ENCODE data around the gene MRPL27. TPM values are rescaled to one million over a fixed set of nuclear protein-coding genes. Genes with fewer than 3 reads are reported as not detected.

Gene MRPL27
- total RNA-seq, 2 experiments from 2014 or later = 65.7 to 81.8 TPM

DNA sequence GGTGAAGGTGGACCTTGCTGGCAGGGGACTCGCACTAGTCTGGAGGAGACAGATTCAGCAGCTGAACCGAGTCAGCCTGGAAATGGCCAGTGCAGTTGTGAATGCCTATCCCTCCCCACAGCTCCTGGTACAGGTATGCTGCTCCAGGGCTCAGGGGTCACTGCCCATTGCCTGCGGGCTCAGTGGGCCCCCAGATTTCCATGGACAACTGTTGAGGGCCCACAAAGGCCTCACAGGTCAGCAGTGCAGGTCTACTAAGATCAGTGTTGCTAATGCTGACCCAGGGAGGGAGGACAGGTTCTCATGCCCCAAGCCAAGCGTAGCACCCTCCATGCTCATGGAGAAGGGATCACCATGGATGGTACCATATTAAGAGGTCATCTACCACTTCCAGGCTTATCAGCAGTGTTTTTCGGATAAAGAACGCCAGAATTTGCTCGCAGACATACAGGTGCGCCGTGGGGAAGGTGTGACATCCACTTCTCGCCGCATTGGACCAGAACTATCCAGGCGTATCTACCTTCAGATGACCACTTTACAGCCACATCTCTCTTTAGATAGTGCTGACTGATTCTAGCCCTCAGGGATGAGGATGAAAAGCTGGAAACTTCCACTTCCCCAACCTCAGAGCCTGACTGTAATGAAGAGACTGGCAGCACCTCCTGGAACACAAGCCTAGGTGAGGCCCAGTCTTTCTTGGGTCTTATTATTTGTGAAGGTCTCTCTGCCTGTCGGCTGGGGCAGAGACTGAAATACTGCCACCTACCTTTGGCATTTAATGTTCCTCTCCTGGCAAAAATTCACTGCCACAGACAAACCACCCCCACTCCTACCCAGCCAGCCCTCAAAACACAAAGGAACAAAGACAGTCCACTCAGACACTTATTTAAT, 7.6 kb upstream of the MRPL27 start:
- no peak for ATAC-seq
- Mint-ChIP-seq H3K4me3 (no peak overlapping the region), H3K27ac (no peak overlapping the region), H3K4me1 (peaks cover 9% of the 10 kb centered on the region), H3K9me3 (ENCODE audit: low read depth) (no peaks in the 10 kb centered on the region), H3K36me3 (peaks cover 58% of the 10 kb centered on the region), H3K27me3 (no peaks in the 10 kb centered on the region)
- no peak for DNase-seq
- CTCF ChIA-PET = interaction anchor here (0.9 to 2.8 kb wide), 6 partner anchors 9 to 19 kb away, joined by 3 to 11 read pairs (median 4); partner anchors contain the start of gene LRRC59

- Mint-ChIP-seq H3K4me1 (peaks cover 9% of the 10 kb centered on the region), H3K27ac (no peak overlapping the region), H3K9me3 (ENCODE audit: low read depth) (no peaks in the 10 kb centered on the region), H3K27me3 (no peaks in the 10 kb centered on the region), H3K4me3 (no peak overlapping the region), H3K36me3 (peaks cover 48% of the 10 kb centered on the region)
- no peak for DNase-seq
- CTCF ChIA-PET = interaction anchor here (1.3 to 2.8 kb wide), 3 partner anchors 16 to 18 kb away, joined by 3 to 11 read pairs (median 7); partner anchors contain the start of gene LRRC59
- ATAC-seq = no peak
Measured at GRCh38 chr17:50379351-50380132, 6.6 kb upstream of the MRPL27 start.

DNA sequence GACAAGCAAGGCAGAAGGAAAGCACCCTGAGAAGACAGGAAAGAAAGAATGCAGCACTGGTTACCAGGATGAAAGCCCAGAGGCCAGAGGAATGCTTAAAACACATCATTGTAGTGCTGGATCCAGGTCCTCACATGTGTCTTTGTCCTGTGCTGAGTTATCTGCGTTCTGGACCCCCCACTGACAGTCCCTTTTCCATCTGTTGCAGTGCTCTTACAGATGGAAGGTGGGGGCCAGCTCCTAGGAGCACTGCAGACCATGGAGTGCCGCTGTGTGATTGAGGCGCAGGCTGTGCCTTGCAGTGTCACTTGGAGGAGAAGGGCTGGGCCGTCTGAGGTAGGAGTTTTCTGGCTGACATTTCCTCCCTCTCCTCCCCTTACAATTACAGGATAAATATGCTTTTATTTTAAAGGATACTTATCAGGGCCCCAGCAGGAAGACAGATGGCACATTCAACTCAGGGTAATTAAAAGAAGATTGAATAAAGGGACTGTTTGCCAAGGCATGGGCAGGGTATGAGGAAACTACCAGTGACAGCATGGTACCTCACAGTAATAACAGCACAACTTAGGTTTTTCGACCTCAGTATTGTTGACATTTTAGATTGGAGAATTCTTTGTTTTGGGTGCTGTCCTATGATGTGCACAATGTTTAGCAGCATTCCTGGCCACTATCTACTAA, 3.0 kb upstream of the MRPL27 start:
- Mint-ChIP-seq H3K27me3 (no peaks in the 10 kb centered on the region), H3K4me3 (no peak overlapping the region), H3K36me3 (peaks cover 39% of the 10 kb centered on the region), H3K27ac (no peak overlapping the region), H3K9me3 (ENCODE audit: low read depth) (no peaks in the 10 kb centered on the region), H3K4me1 (peaks cover 30% of the 10 kb centered on the region)
- CTCF ChIA-PET = interaction anchor here (1.2 to 7.8 kb wide), 3 partner anchors 14 to 21 kb away, joined by 4 to 64 read pairs (median 45); partner anchors contain the start of gene LRRC59
- DNase-seq = no peak
- ATAC-seq = no peak

GRCh38 chr17:50373705-50374104, 721 bp upstream of the MRPL27 start:
- H3K4me3 Mint-ChIP-seq = peak overlapping the region; percentile 94
- no peaks in the 10 kb centered on the region for H3K9me3 Mint-ChIP-seq (ENCODE audit: low read depth)
- peaks cover 34% of the 10 kb centered on the region for H3K36me3 Mint-ChIP-seq
- H3K4me1 Mint-ChIP-seq = peaks cover 34% of the 10 kb centered on the region
- ATAC-seq (no peak), DNase-seq (no peak)
- CTCF ChIA-PET = interaction anchor here (0.9 to 7.8 kb wide), 6 partner anchors 8 to 173 kb away, joined by 3 to 64 read pairs (median 5); partner anchors contain the start of gene LRRC59
- no peaks in the 10 kb centered on the region for H3K27me3 Mint-ChIP-seq
- peak overlapping the region; percentile 99 for H3K27ac Mint-ChIP-seq

GRCh38 chr17:50372222-50372757, 694 bp downstream of the MRPL27 start:
- peak overlapping the region; percentile 94 for H3K4me3 Mint-ChIP-seq
- H3K4me1 Mint-ChIP-seq = peaks cover 32% of the 10 kb centered on the region
- CTCF ChIA-PET = interaction anchor here (0.6 to 7.8 kb wide), 6 partner anchors 11 to 376 kb away, joined by 3 to 64 read pairs (median 4); partner anchors contain the start of gene LRRC59
- peak overlapping the region; percentile 99 for H3K27ac Mint-ChIP-seq
- DNase-seq (no peak), ATAC-seq (no peak)
- H3K9me3 Mint-ChIP-seq (ENCODE audit: low read depth) = no peaks in the 10 kb centered on the region
- H3K36me3 Mint-ChIP-seq = peaks cover 42% of the 10 kb centered on the region
- H3K27me3 Mint-ChIP-seq = no peaks in the 10 kb centered on the region

DNA sequence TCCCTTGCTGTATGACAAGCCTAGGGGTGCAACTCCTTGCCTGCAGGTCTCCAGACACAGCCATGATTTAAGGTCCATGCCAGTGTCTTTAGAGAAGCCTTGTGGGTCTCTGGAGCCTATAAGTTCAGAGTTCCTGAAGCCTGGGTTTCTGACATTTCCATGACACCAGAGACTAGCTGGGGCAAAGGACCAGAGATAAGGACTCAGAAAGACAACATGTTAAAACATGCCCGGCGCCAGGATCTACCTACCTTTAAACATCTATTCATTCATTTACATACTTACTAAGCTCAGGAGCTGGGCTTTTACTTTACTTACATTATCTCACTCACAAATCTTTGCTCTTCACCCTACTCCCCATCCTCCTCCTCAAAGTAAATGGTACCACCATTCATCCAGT, 1.5 kb downstream of the MRPL27 start:
- Mint-ChIP-seq H3K4me1 (peaks cover 32% of the 10 kb centered on the region), H3K9me3 (ENCODE audit: low read depth) (no peaks in the 10 kb centered on the region), H3K4me3 (peak overlapping the region; percentile 94), H3K36me3 (peaks cover 42% of the 10 kb centered on the region), H3K27ac (peak overlapping the region; percentile 99), H3K27me3 (no peaks in the 10 kb centered on the region)
- ATAC-seq = no peak
- no peak for DNase-seq
- CTCF ChIA-PET = interaction anchor here (1.2 to 7.8 kb wide), 5 partner anchors 10 to 375 kb away, joined by 3 to 64 read pairs (median 3); partner anchors contain the start of gene LRRC59

- H3K36me3 Mint-ChIP-seq = peaks cover 35% of the 10 kb centered on the region
- H3K4me1 Mint-ChIP-seq = peaks cover 31% of the 10 kb centered on the region
- no peaks in the 10 kb centered on the region for H3K27me3 Mint-ChIP-seq
- no peak for ATAC-seq
- H3K27ac Mint-ChIP-seq = no peak overlapping the region
- no peak for DNase-seq
- no peaks in the 10 kb centered on the region for H3K9me3 Mint-ChIP-seq (ENCODE audit: low read depth)
- H3K4me3 Mint-ChIP-seq = no peak overlapping the region
- CTCF ChIA-PET = interaction anchor here (0.6 to 7.8 kb wide), 2 partner anchors 9 to 101 kb away, joined by 3 to 64 read pairs; no protein-coding TSS in a partner anchor
Measured at GRCh38 chr17:50370052-50370451, 2.9 kb downstream of the MRPL27 start.

DNA sequence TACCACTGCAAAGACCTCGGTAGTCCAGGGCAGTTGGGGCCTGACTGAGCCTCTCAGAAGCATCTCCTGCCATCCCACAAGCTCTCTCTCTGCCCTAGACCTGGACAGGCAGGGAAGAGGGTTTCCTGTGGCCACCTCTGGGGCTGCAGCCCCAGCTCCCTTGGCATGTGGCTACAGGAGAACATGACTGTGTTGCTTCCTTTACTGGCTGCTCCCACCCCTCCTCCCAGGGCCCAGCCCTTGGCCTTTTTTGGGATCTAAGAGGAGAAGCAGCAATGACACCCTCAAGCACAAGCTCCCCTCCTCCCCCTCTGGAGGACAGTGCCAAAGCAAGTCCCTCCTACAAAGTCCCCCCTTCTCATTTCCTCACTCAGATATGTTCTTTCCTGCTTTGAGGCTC, 5.6 kb downstream of the MRPL27 start:
- Mint-ChIP-seq H3K27ac (no peak overlapping the region), H3K36me3 (peaks cover 29% of the 10 kb centered on the region), H3K9me3 (ENCODE audit: low read depth) (no peaks in the 10 kb centered on the region), H3K27me3 (no peaks in the 10 kb centered on the region), H3K4me1 (peaks cover 22% of the 10 kb centered on the region), H3K4me3 (no peak overlapping the region)
- CTCF ChIA-PET = interaction anchor here (0.7 to 1.5 kb wide), 2 partner anchors 30 to 59 kb away, joined by 3 read pairs; partner anchors contain the start of gene LRRC59
- DNase-seq (no peak), ATAC-seq (no peak)

DNA sequence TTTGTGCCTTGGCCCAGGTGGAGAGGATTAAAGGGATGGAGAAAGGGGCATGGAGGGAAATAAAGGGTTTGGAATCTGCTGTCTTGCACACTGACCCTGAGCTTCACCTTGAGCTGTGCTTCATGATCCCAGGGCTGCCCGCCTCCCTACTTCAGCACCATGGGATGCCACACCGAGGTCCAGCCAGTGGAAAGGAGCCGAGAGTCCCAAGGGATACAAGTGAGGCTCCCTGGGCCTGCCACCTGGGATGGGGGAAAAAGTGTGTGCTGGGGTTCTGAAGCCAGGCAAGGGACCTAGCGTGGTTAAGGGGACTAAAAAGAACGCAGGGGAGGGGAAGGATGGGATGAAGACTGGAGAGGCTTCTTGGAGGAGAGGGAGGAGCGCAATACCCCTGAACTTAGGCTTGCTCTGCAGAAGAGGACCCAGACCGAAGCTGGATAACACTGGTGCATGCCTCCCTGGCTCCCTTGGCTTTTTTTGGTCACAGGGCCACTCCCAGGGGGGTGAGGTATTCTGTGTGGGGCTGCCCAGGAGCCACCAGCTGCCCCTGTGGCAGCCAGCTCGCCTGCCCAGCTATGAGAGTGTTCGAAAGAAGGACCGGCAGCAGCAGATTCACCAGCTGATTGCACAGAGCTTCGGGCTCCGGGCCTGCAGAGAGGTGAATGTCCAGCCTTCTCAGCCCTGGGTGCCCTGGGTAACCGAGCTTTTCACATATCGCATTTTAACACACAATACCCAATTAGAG, 7.2 kb downstream of the MRPL27 start:
- CTCF ChIA-PET = interaction anchor here (1.1 kb wide), 1 partner anchor 31 kb away, joined by 4 read pairs; the partner anchor contains the start of gene LRRC59
- no peak for DNase-seq
- ATAC-seq = no peak
- no peaks in the 10 kb centered on the region for H3K27me3 Mint-ChIP-seq
- no peaks in the 10 kb centered on the region for H3K9me3 Mint-ChIP-seq (ENCODE audit: low read depth)
- no peak overlapping the region for H3K4me3 Mint-ChIP-seq
- no peak overlapping the region for H3K27ac Mint-ChIP-seq
- peaks cover 22% of the 10 kb centered on the region for H3K36me3 Mint-ChIP-seq
- H3K4me1 Mint-ChIP-seq = peaks cover 22% of the 10 kb centered on the region

DNA sequence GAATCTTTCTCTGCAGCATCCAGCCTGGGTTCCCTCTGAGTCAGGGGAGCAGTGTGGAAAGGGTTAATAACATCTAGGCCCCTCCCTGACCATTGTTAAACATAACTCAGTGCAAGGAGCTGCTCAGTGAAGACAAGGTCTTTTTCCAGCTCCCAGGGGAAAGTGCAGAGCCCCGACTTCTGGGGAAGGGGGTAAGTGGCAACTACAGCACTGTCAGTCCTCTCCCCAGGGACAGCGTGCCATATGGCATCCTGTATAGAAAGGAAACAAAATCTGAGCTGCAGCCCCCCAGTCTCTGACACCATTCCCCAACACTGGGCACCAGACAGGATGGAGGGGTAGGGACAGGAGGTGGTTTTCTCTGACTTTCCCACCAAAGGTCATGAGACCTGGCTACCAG, 7.8 kb downstream of the MRPL27 start:
- H3K4me3 Mint-ChIP-seq = no peak overlapping the region
- no peak for ATAC-seq
- no peaks in the 10 kb centered on the region for H3K9me3 Mint-ChIP-seq (ENCODE audit: low read depth)
- no peak overlapping the region for H3K27ac Mint-ChIP-seq
- no peak for DNase-seq
- no peaks in the 10 kb centered on the region for H3K27me3 Mint-ChIP-seq
- H3K4me1 Mint-ChIP-seq = peaks cover 22% of the 10 kb centered on the region
- CTCF ChIA-PET = interaction anchor here (1.1 kb wide), 1 partner anchor 32 kb away, joined by 4 read pairs; the partner anchor contains the start of gene LRRC59
- peaks cover 17% of the 10 kb centered on the region for H3K36me3 Mint-ChIP-seq

- Mint-ChIP-seq H3K27ac (no peak overlapping the region), H3K36me3 (peaks cover 14% of the 10 kb centered on the region), H3K27me3 (no peaks in the 10 kb centered on the region), H3K4me3 (no peak overlapping the region), H3K9me3 (ENCODE audit: low read depth) (no peaks in the 10 kb centered on the region), H3K4me1 (peaks cover 19% of the 10 kb centered on the region)
- no peak for ATAC-seq
- CTCF ChIA-PET = interaction anchor here (0.7 to 1.0 kb wide), 2 partner anchors 17 to 33 kb away, joined by 3 read pairs; partner anchors contain the start of gene LRRC59
- no peak for DNase-seq
Measured at GRCh38 chr17:50364715-50365114, 8.3 kb downstream of the MRPL27 start.

DNA sequence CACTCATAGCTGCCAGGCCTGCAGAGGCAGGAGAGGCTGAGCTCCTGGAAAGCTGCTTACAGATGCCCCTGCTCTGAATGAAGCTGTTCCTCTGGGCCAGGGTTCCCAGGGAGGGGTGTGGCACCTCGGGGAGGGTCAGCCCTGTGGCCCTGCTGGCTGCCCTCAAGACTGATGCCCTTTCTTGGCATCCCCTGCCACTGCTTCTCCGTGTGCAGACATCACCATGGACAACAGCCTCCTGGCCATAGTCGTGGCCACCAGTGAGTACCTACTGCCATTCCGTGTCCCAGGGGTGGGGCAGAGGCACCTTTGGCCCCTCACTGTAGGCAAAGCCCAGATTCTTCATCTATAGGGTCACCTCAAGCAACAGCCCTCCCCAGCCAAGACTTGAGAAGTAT, 8.9 kb downstream of the MRPL27 start:
- Mint-ChIP-seq H3K36me3 (peaks cover 10% of the 10 kb centered on the region), H3K27me3 (no peaks in the 10 kb centered on the region), H3K27ac (no peak overlapping the region), H3K9me3 (ENCODE audit: low read depth) (no peaks in the 10 kb centered on the region), H3K4me3 (no peak overlapping the region), H3K4me1 (peaks cover 18% of the 10 kb centered on the region)
- DNase-seq = no peak
- ATAC-seq = no peak
- CTCF ChIA-PET = interaction anchor here (0.7 to 5.9 kb wide), 6 partner anchors 8 to 33 kb away, joined by 3 to 64 read pairs (median 18); partner anchors contain the start of genes EME1, LRRC59, MRPL27 and XYLT2

All from activated CD8-positive, alpha-beta memory T cell treated with anti-CD3 and anti-CD28 coated beads, Interleukin-2, amount 10 ng/mL, durations not matched to agents 7 days and 5 days (primary cell).